ENCODE results near the gene RBM38.

- TF ChIP-seq, protein P1, sequence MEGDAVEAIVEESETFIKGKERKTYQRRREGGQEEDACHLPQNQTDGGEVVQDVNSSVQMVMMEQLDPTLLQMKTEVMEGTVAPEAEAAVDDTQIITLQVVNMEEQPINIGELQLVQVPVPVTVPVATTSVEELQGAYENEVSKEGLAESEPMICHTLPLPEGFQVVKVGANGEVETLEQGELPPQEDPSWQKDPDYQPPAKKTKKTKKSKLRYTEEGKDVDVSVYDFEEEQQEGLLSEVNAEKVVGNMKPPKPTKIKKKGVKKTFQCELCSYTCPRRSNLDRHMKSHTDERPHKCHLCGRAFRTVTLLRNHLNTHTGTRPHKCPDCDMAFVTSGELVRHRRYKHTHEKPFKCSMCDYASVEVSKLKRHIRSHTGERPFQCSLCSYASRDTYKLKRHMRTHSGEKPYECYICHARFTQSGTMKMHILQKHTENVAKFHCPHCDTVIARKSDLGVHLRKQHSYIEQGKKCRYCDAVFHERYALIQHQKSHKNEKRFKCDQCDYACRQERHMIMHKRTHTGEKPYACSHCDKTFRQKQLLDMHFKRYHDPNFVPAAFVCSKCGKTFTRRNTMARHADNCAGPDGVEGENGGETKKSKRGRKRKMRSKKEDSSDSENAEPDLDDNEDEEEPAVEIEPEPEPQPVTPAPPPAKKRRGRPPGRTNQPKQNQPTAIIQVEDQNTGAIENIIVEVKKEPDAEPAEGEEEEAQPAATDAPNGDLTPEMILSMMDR (conservative IDR thresholded peaks at IDR 0.05; ENCODE audit: low read depth, low read length) = no peak
- no peak for TF ChIP-seq MAZ (IDR thresholded peaks at IDR 0.05; ENCODE audit: borderline replicate concordance, low read depth, low read length)
- no peak for TF ChIP-seq POLR2A (IDR thresholded peaks at IDR 0.05; ENCODE audit: low read depth, low read length)
- TF ChIP-seq, protein P2, sequence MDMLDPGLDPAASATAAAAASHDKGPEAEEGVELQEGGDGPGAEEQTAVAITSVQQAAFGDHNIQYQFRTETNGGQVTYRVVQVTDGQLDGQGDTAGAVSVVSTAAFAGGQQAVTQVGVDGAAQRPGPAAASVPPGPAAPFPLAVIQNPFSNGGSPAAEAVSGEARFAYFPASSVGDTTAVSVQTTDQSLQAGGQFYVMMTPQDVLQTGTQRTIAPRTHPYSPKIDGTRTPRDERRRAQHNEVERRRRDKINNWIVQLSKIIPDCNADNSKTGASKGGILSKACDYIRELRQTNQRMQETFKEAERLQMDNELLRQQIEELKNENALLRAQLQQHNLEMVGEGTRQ (IDR thresholded peaks at IDR 0.05; ENCODE audit: low read depth, low read length) = no peak
- TF ChIP-seq, protein P3, sequence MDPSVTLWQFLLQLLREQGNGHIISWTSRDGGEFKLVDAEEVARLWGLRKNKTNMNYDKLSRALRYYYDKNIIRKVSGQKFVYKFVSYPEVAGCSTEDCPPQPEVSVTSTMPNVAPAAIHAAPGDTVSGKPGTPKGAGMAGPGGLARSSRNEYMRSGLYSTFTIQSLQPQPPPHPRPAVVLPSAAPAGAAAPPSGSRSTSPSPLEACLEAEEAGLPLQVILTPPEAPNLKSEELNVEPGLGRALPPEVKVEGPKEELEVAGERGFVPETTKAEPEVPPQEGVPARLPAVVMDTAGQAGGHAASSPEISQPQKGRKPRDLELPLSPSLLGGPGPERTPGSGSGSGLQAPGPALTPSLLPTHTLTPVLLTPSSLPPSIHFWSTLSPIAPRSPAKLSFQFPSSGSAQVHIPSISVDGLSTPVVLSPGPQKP (IDR thresholded peaks at IDR 0.05; ENCODE audit: borderline replicate concordance, low read depth, low read length) = no peak
- no peak for TF ChIP-seq MXI1 (IDR thresholded peaks at IDR 0.05; ENCODE audit: borderline replicate concordance, low read depth, low read length)
These were observed 15.5 kb upstream of the RBM38 start for GRCh38 chr20:57375652-57376230.

Data from IMR-90 (cell line).